Vagina (tissue), 2 donors: ENCODE results near the gene DHRSX.

Source experiments
- CTCF ChIP-seq, 3 experiments: fragments of 450-650 bp in 2 of 3; fragments of 200-600 bp in 1 of 3; sonication (generic) in 1 of 3; IDR thresholded peaks; one replicate each; pipeline ENCODE4 v1.5.1; 2017 to 2019; ENCODE audit warnings: antibody characterized with exemption in 3 of 3, mild to moderate bottlenecking in 2 of 3, moderate library complexity in 2 of 3
- POLR2A ChIP-seq, 2 donors: fragments of 450-650 bp; IDR thresholded peaks; one replicate each; pipeline ENCODE4 v1.6.1; 2017; ENCODE audit warnings: antibody characterized with exemption in 2 of 2, mild to moderate bottlenecking in 2 of 2, moderate library complexity in 2 of 2

GRCh38 chrX:2369206-2369605, 131.6 kb downstream of the DHRSX start:
- TF ChIP-seq CTCF (IDR thresholded peaks at IDR 0.05) (no peak), POLR2A (IDR thresholded peaks at IDR 0.05) (no peak)
